ENCODE measurements around the gene PITPNM1. TPM values are rescaled to one million over a fixed set of nuclear protein-coding genes. Genes with fewer than 3 reads are reported as not detected.
"Not testable (repeated sequence)": the region's sequence is repeated elsewhere in the genome, so short reads cannot be mapped to it uniquely, and the experiment has no call there.

Gene PITPNM1
- total RNA-seq, 1 experiment from 2014 or later: 11.5 TPM

DNA sequence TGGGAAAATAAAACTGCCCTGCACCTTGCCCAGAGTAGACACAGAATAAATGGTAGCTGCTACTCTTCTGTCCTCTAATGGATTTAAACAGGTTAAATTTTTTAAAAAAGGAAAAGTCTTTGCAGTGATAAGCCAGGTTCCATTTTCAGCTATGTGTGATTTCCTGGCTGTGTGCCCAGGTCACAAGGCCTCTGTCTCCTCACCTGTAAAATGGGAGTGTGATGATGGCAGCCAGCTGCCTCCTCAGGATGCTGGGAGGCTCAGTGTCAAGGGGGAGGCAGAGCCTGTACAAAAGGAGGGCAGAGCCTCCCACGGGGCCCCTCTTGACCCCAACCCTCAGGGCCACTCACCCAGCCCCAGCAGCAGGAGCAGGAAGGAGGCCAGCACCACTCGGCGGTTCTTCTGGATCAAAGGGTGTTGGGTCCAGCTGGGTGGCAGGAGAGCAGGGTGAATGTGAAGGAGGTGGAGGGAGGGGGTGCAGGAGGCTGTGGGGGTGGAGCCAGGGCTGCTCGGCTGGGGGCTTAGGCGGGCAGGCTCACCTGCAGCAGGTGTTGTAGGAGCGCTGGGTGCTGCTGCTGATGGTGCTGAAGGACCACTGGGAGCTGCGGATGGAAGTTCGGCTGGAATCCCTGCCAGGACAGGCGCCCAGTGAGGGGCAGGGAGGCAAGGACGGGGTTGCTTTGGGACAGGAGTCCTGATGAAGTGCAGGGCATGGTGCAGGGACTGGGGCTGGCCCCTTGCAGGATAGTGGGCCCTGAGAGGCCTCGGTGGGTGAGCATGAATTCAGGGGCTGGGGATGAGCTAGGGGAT lies 38.0 kb downstream of the PITPNM1 start:
- peaks cover 9% of the 10 kb centered on the region for H3K36me3 ChIP-seq
- H3K9me3 ChIP-seq (replicated peaks): 0 out of 2 replicates have a peak, but pooled peaks cover 2% of the 10 kb centered on the region
- no peak overlapping the region for H3K4me3 ChIP-seq
- no peak for DNase-seq (ENCODE audit: low read depth in 1 of 2, low spot score in 2 of 2)
- H3K4me1 ChIP-seq (replicated peaks): peaks cover 29% of the 10 kb centered on the region
- H3K27ac ChIP-seq: no peak overlapping the region
- no peaks in the 10 kb centered on the region for H3K27me3 ChIP-seq (replicated peaks)

DNA sequence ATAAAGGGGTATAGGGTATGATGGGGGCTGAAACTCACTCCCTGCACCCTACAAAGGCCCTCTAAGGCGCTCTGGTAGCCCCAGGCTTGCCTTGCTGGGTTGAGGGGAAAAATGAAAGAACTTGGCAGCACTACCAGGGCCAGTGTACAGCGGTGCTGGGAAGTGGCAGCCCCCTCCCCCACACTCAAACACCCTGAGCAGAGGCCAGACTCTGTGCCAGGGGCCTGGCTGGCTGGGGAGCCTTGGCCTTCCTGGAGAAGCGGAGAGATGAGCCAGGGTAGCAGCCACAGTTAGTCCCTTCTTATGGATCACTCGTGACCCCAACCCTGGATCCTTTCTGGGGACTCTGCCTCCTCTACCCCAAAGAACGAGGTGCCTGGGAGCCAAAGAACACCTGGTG lies 38.8 kb downstream of the PITPNM1 start:
- Histone ChIP-seq H3K36me3 (peaks cover 9% of the 10 kb centered on the region), H3K27ac (no peak overlapping the region), H3K4me3 (no peak overlapping the region), H3K4me1 (replicated peaks) (peaks cover 29% of the 10 kb centered on the region), H3K9me3 (replicated peaks) (0 out of 2 replicates have a peak, but pooled peaks cover 2% of the 10 kb centered on the region), H3K27me3 (replicated peaks) (no peaks in the 10 kb centered on the region)
- DNase-seq (ENCODE audit: low read depth in 1 of 2, low spot score in 2 of 2): no peak

DNA sequence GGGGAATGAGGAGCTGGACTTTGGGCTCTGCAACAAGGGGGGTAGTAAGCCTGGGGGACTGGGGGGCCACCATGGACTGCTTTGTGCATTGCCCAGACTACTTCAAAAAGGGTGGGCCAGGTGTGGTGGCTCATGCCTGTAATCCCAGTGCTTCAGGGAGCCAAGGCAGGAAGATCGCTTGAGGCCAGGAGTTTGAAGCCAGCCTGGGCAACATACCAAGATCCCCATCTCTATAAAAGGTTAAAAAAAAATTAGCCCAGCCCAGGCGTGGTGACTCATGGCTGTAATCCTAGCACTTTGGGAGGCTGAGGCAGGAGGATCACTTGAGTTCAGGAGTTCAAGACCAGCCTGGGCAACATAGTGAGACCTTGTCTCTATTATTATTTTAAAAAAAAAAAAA lies 39.6 kb downstream of the PITPNM1 start:
- DNase-seq (ENCODE audit: low read depth in 1 of 2, low spot score in 2 of 2); H3K36me3 ChIP-seq; H3K9me3 ChIP-seq (replicated peaks); H3K4me3 ChIP-seq; H3K27ac ChIP-seq; H3K27me3 ChIP-seq (replicated peaks): not testable (repeated sequence)
- peaks cover 29% of the 10 kb centered on the region for H3K4me1 ChIP-seq (replicated peaks)

DNA sequence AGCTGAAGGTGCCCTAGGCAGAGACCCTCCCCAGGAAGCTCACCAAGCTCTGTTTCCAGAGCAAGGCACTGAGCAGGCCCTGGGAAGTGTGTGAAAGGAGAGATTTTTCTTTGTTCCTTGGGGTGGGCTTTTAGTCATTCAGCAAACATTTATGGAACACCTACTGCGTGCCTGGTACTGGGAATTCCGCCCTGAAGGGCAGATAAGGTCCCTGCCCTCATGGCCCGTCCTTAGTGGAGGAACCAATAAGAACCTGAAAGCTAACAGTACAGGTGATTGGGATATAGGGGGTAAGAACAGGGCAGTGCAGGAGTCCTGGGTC lies 40.0 kb downstream of the PITPNM1 start:
- H3K36me3 ChIP-seq: peaks cover 9% of the 10 kb centered on the region
- H3K4me1 ChIP-seq (replicated peaks): peaks cover 29% of the 10 kb centered on the region
- H3K9me3 ChIP-seq (replicated peaks): 0 out of 2 replicates have a peak, but pooled peaks cover 2% of the 10 kb centered on the region
- no peak overlapping the region for H3K27ac ChIP-seq
- no peak for DNase-seq (ENCODE audit: low read depth in 1 of 2, low spot score in 2 of 2)
- no peaks in the 10 kb centered on the region for H3K27me3 ChIP-seq (replicated peaks)
- no peak overlapping the region for H3K4me3 ChIP-seq

DNA sequence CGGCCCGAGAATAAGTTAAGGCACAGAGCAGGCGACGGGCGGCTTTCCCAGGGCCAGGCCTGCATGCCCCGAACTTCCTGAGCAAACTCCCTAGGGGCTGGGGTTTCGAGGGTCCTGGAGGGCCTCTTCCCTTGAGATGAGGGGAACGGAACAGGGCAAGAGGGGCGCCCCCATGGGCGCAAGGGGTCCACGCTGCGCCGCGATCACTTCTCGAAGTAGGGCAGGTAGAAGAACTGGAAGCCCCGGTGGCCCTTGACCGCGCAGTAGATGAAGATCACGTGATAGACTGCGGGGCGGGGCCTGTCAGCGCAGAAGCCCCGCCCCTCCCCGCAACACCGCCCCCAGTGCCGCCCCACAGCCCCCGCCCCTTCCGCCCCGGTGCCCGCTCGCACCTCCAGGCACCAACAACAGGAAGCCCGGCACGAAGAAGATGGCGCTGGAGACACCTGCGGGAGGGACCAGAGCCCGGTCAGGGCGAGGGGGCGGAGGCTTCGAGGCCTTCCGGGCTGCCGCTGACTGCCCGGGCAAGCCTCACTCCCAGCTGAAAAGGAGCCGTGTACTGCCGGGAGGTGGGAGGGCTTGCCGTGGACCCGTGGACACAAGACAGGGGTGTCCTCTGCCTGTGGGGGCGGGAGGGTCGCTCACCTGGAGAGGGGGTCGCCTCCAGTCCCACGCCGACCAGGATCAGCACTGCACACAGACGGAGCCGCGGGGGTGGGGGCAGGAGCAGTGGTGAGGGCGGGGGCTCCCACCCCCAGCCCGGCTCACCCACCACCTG lies 40.6 kb downstream of the PITPNM1 start:
- H3K36me3 ChIP-seq: peaks cover 9% of the 10 kb centered on the region
- no peaks in the 10 kb centered on the region for H3K27me3 ChIP-seq (replicated peaks)
- peak overlapping the region; percentile 48 for H3K27ac ChIP-seq
- peaks cover 26% of the 10 kb centered on the region for H3K4me1 ChIP-seq (replicated peaks)
- no peak overlapping the region for H3K4me3 ChIP-seq
- DNase-seq (ENCODE audit: low read depth in 1 of 2, low spot score in 2 of 2): no peak
- 0 out of 2 replicates have a peak, but pooled peaks cover 2% of the 10 kb centered on the region for H3K9me3 ChIP-seq (replicated peaks)

DNA sequence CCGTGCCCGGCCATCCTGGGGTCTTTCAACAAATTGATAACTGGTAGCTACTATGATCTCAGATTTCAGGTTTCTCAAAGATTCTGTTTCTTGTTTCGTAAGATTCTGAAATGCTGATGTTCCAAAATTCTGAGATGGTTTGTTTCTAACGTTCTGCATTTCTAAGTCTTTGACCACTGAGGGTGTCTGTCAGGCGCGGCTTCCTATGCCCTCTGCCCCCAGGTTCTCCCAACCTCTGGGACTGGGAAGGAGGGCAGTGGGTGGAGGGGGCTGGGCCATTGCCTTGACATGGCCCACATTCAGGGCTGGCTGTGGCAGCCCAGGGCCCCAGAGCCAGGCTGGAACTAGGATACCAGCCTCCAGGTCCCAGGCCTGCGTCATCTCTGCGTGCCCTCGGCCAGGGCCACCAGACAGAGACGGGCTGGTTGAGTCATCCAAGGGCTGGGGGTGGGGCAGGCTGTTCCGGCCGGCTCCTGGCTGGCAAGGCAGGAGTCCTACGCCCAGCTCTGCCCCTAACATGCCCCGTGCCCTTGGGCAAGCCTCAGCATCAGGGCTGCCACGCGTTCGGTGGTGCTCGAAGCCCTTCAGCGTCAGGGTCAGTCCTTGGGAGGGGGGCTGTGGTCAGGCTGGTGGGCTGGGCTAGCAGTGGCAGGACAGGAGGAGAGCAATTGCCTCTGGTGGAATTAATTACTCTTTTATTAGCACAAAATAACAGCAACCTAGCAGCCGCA lies 41.3 kb downstream of the PITPNM1 start:
- DNase-seq (ENCODE audit: low read depth in 1 of 2, low spot score in 2 of 2): peak; percentile 73 to 95
- no peaks in the 10 kb centered on the region for H3K27me3 ChIP-seq (replicated peaks)
- 0 out of 2 replicates have a peak, but pooled peaks cover 2% of the 10 kb centered on the region for H3K9me3 ChIP-seq (replicated peaks)
- peaks cover 21% of the 10 kb centered on the region for H3K4me1 ChIP-seq (replicated peaks)
- peaks cover 8% of the 10 kb centered on the region for H3K36me3 ChIP-seq
- H3K27ac ChIP-seq: peak overlapping the region; percentile 48
- no peak overlapping the region for H3K4me3 ChIP-seq

DNA sequence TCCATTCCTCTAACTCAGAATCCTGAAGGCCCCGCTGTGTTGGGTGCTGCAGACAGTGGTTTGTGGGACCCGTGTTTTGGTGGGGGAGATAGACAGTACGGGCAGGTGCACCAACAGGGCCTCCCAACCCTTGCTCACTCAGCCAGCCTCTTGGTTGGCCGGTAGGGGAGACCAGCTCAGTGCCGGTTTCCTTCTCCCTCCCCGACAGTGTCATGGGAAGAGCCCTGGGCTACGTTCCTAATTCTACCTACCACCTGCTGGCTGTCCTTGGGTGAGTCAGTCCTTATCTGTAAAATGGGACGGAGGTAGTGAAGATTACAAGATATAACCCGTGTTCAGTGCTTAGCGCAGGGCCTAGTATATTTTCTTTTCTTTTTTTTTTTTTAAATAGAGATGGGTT lies 42.0 kb downstream of the PITPNM1 start:
- Histone ChIP-seq H3K4me1 (replicated peaks) (peaks cover 15% of the 10 kb centered on the region), H3K27ac (no peak overlapping the region), H3K27me3 (replicated peaks) (no peaks in the 10 kb centered on the region), H3K36me3 (peaks cover 6% of the 10 kb centered on the region; the same call in 1 of the 2 replicates), H3K9me3 (replicated peaks) (no peaks in the 10 kb centered on the region), H3K4me3 (no peak overlapping the region)
- no peak for DNase-seq (ENCODE audit: low read depth in 1 of 2, low spot score in 2 of 2)

DNA sequence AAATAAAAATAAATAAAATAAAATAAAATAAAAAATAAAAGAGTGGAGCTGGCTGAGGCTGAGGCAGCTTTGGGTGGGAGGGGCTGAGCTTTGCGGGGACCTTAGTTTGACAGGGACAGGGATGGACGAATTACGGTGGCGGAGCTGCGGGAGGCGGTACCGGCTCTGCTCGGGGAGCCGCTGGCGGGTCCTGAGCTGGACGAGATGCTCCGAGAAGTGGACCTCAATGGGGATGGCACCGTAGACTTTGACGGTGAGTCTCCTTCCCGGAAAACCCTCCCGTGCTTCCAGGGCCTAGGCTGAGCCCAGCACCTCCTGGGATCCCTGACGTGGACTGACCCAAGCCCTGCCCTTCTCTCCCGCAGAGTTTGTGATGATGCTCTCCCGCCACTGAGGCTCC lies 46.9 kb downstream of the PITPNM1 start:
- no peaks in the 10 kb centered on the region for H3K4me1 ChIP-seq (replicated peaks)
- no peak overlapping the region for H3K4me3 ChIP-seq
- no peak overlapping the region for H3K27ac ChIP-seq
- no peaks in the 10 kb centered on the region; the same call in 1 of the 2 replicates for H3K27me3 ChIP-seq (replicated peaks)
- no peaks in the 10 kb centered on the region for H3K36me3 ChIP-seq
- no peaks in the 10 kb centered on the region; the same call in 1 of the 2 replicates for H3K9me3 ChIP-seq (replicated peaks)
- DNase-seq (ENCODE audit: low read depth in 1 of 2, low spot score in 2 of 2): no peak

DNA sequence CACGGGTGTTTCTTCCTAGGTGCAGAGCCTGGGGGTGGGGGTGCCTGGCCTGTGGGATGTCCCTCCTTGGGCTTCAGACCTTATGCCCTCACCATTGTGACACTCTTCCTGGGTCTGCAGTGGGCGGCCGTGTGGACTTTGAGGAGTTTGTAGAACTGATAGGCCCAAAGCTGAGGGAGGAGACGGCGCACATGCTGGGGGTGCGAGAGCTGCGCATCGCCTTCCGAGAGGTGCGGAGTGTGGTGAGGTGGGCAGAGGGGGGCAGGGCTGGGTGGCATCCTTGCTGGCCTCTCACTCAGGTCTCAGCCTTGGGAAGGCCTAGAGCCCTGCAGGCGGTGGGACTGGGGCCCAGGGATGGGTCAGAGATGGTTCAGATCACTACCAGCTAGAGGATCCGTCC lies 47.7 kb downstream of the PITPNM1 start:
- Histone ChIP-seq H3K36me3 (no peaks in the 10 kb centered on the region), H3K27ac (no peak overlapping the region), H3K4me3 (no peak overlapping the region), H3K27me3 (replicated peaks) (no peaks in the 10 kb centered on the region; the same call in 1 of the 2 replicates), H3K9me3 (replicated peaks) (no peaks in the 10 kb centered on the region; the same call in 1 of the 2 replicates), H3K4me1 (replicated peaks) (no peaks in the 10 kb centered on the region)
- DNase-seq (ENCODE audit: low read depth in 1 of 2, low spot score in 2 of 2): no peak

DNA sequence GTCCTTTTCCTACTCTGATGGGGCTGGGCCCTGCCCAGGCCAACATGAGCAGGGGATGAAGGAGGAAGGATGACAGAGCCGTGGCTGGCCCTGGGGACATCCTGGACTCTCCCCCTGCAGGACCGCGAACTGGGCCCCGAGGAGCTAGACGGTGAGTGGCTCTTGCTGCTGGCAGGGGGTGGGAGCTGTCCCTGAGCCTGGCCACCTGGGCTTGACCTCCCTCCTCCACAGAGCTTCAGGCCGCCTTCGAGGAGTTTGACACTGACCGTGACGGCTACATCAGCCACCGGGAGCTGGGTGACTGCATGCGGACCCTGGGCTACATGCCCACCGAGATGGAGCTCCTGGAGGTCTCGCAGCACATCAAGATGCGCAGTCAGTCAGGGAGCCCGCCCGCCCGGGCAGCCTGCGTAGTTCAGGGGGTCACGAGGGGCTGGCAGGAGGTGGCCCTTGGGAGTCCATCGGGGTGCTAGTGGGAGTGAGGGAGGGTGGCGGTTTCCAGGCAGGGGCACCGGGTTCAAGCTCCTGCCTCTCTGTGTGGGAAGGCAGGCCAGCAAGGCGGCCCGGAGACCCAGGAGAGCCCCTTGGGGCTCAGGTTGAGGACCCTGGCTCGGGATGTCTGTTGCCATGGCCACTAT lies 49.0 kb downstream of the PITPNM1 start:
- H3K4me1 ChIP-seq (replicated peaks): no peaks in the 10 kb centered on the region
- DNase-seq (ENCODE audit: low read depth in 1 of 2, low spot score in 2 of 2): no peak
- no peaks in the 10 kb centered on the region for H3K36me3 ChIP-seq
- no peaks in the 10 kb centered on the region; the same call in 1 of the 2 replicates for H3K27me3 ChIP-seq (replicated peaks)
- H3K4me3 ChIP-seq: no peak overlapping the region
- no peak overlapping the region for H3K27ac ChIP-seq
- no peaks in the 10 kb centered on the region; the same call in 1 of the 2 replicates for H3K9me3 ChIP-seq (replicated peaks)

DNA sequence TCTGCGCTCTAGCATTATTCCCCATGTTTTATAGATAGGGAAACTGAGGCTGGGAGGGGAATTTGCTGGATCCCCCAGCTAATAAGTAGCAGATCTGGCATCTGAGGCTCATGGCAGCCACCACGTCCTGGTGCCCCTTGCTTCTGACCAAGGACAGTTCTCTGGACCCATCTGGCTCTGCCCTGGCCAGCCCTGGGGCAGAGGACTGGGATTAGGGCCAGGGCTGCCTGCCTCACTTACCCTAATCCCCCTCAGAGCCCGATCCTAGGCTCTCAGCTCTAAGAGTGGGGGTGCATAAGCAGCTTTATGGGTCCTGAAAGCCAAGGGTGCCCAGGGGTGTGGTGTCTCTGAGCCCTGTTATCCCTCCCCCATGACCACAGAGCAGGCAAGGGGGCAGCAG lies 50.1 kb downstream of the PITPNM1 start, which contains the start of gene CABP4:
CABP4 (plus strand) TSS at position 301 of the 400 bp plus-strand sequence; CDS start at position 371, 70 bp downstream.
- no peak for DNase-seq (ENCODE audit: low read depth in 1 of 2, low spot score in 2 of 2)
- H3K27ac ChIP-seq: no peak within 1 kb of the TSS
- no peaks in the 10 kb centered on the region for H3K36me3 ChIP-seq
- H3K4me1 ChIP-seq (replicated peaks): no peaks in the 10 kb centered on the region
- no peaks in the 10 kb centered on the region; the same call in 1 of the 2 replicates for H3K27me3 ChIP-seq (replicated peaks)
- H3K4me3 ChIP-seq: no peak within 1 kb of the TSS
- H3K9me3 ChIP-seq (replicated peaks): no peaks in the 10 kb centered on the region; the same call in 1 of the 2 replicates

DNA sequence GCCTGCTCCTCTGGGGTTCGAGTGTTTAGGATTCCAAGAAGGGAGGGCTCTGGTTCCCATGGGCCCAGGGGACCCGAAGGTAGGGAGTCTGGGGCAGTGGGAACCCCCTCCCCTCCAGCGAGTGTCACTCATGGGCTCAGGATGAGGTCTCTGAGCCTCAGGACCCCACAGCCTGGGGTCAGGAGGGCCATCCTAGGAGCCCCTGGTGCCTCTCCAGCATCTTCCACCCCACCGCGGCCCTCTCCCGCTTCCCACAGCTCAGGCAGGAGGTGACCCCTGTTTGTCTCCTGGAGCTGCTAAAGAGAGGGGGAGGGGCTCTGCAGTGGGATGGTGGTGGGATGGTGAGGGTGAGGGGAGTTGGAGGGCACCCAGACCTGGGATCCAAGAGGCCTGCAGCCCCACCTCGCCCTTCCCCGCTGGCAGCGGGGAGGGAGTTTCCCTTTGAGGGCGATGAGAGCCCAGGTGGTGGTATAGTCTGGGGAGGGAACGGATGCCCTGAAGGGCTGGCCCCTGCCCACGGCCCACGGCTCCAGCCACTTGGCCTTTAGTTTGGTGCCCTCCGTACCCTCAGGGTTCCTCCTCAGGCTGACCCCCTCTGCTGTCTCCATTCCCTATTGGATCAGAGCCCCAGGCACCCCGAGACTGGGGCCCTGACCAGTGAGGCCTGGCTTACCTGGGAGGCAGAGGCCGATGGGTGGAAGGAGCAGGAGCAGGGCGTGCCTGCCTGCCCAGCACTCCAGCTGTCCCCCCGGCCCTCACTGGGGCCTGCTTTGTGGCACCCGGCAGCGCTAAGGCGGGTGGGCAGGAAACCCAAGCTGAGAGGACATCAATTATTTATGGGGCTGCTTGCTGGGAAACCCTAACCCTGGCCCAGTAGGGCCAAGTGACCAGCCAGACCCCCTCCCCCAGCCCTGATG lies 51.1 kb downstream of the PITPNM1 start:
- Histone ChIP-seq H3K27me3 (replicated peaks) (no peaks in the 10 kb centered on the region; the same call in 1 of the 2 replicates), H3K27ac (no peak overlapping the region), H3K36me3 (no peaks in the 10 kb centered on the region), H3K4me1 (replicated peaks) (no peaks in the 10 kb centered on the region), H3K9me3 (replicated peaks) (no peaks in the 10 kb centered on the region; the same call in 1 of the 2 replicates), H3K4me3 (no peak overlapping the region)
- no peak for DNase-seq (ENCODE audit: low read depth in 1 of 2, low spot score in 2 of 2)

All from SJSA1 (cell line).